ENCODE results near the gene ABCA1. TPM values are rescaled to one million over a fixed set of nuclear protein-coding genes. Genes with fewer than 3 reads are reported as not detected.

The ABCA1 gene
- total and polyA plus RNA-seq, 4 experiments from 2014 or later, result 0.57 to 1.2 (median 0.91) TPM

DNA sequence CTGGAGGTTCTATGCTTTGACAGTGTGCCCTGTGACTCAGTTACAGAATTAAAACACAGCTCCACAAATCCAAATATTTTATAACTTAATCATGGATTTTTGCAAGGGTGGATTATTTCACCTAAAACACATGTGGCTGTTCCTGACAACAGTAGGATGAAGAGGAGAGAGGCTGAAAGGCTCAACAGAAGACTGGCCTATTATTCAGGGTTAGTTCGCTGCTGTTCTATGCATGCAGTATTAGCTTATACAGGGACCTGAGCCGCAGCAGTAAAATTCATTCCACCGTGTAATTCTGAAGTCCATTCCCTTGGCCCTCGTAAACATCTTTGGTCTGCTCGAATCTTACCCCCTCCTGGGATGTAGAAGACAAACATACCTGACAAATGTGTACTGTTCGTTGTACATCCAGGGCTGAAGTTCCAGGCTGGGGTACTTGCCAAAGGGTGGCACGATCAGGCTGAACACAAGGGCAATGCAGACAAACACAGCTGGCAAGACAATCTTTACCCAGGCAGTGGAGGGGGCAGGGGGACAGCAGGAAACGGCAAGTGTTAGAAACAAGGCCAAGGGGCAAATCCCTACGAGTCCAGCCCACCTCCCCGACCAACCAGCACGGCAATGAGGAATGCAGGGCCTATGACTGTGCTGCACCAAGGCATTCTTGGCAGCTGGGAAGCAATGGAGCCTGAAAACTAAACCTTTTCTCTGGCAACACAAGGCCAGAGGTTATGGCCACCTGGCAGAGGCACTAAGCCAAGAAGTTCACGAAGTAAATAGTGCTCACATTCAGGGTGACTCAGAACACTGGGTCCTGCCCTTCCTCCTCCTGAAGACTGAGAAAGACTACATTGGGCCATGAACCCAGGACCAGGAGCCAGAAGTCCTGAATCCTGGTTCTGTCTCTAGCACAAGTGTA is 117.3 kb downstream of the ABCA1 start:
- ChIA-PET POLR2A (ENCODE audit: partially characterized antibody) (no interaction called here), CTCF (ENCODE audit: partially characterized antibody) (no interaction called here)
- no peaks in the 10 kb centered on the region for H3K27me3 ChIP-seq (ENCODE audit: insufficient read depth, low read length)
- Mint-ChIP-seq H3K9me3 (no peaks in the 10 kb centered on the region), H3K36me3 (peaks cover 6 to 10% of the 10 kb centered on the region in 2 donors), H3K27ac (no peak overlapping the region), H3K27me3 (no peaks in the 10 kb centered on the region), H3K4me3 (no peak overlapping the region), H3K4me1 (no peaks in the 10 kb centered on the region)
- intact Hi-C loops (cut with micrococcal nuclease), result no loop called here
- H3K4me3 ChIP-seq (ENCODE audit: low read length in 2 of 2), result no peak overlapping the region
- DNase-seq, result no peak
- no peaks in the 10 kb centered on the region for H3K9me3 ChIP-seq (ENCODE audit: control insufficient read depth in 1 of 2, low read length in 2 of 2)
- no peaks in the 10 kb centered on the region for H3K4me1 ChIP-seq (ENCODE audit: insufficient read depth, low read length)
- no peaks in the 10 kb centered on the region for H3K36me3 ChIP-seq (ENCODE audit: insufficient read depth, low read length)
- no peak overlapping the region for H3K27ac ChIP-seq (ENCODE audit: low read depth, low read length)

DNA sequence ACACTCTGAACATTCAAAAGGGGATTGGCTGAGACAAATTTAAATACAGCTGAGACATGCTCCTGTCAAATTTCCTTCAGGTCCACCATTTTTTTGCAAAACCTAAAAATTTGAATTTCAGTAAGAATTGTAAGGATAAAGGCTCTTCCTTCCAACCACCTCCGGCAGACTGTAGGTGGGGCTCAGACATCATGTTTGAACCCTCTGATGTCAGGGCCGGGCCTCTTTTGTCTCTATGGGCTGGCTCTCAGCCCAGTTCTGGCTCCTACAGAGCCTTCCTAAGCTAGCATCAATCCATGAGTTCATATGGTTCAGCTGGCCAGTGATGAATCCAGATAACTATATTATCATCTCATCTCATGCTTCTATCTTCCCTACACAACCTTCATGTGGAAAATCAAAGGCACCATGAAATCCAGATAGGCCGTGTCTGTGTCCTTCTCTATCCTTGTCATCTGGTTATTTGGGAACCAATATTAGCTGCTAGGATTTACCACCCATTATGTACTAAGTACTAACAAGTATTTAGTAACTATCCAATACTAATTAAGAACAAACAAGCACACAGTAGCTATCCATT is 119.8 kb downstream of the ABCA1 start:
- H3K9me3 Mint-ChIP-seq, result no peaks in the 10 kb centered on the region
- peaks cover 0 to 2% of the 10 kb centered on the region in 2 donors for H3K36me3 Mint-ChIP-seq
- intact Hi-C loops (cut with micrococcal nuclease), result loop anchor here (1.0 kb wide), 2 partner anchors 349 to 607 kb away; no protein-coding TSS in a partner anchor
- Histone ChIP-seq H3K27me3 (ENCODE audit: insufficient read depth, low read length) (no peaks in the 10 kb centered on the region), H3K4me3 (ENCODE audit: low read length in 2 of 2) (no peak overlapping the region), H3K36me3 (ENCODE audit: insufficient read depth, low read length) (no peaks in the 10 kb centered on the region), H3K4me1 (ENCODE audit: insufficient read depth, low read length) (no peaks in the 10 kb centered on the region), H3K9me3 (ENCODE audit: control insufficient read depth in 1 of 2, low read length in 2 of 2) (no peaks in the 10 kb centered on the region), H3K27ac (ENCODE audit: low read depth, low read length) (no peak overlapping the region)
- DNase-seq, result no peak
- CTCF ChIA-PET (ENCODE audit: partially characterized antibody), result no interaction called here
- no peak overlapping the region for H3K27ac Mint-ChIP-seq
- POLR2A ChIA-PET (ENCODE audit: partially characterized antibody), result no interaction called here
- no peaks in the 10 kb centered on the region for H3K27me3 Mint-ChIP-seq
- no peaks in the 10 kb centered on the region for H3K4me1 Mint-ChIP-seq
- no peak overlapping the region for H3K4me3 Mint-ChIP-seq

DNA sequence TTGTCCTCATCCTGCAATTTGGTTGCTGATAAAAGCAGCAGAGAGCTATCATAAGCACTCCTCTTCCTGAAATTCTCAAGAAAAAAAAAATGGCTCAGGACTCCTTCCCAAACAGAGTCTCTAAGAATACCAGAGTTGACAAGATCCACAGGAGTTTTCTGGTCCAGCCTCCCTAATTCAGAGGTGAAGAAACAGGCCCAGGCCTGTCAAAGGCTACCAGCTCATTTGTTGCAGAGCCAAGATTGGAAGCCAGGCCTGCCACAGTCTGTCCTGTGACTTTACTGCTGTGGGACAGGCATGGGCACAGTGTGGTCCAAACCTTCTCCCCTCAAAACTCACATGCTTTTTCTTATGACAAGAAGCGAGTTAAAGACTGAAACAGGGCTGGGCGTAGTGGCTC is 122.5 kb downstream of the ABCA1 start:
- ChIA-PET CTCF (ENCODE audit: partially characterized antibody) (no interaction called here), POLR2A (ENCODE audit: partially characterized antibody) (no interaction called here)
- no peaks in the 10 kb centered on the region for H3K9me3 Mint-ChIP-seq
- no peaks in the 10 kb centered on the region for H3K27me3 Mint-ChIP-seq
- no peaks in the 10 kb centered on the region for H3K4me1 Mint-ChIP-seq
- Histone ChIP-seq H3K27ac (ENCODE audit: low read depth, low read length) (no peak overlapping the region), H3K4me1 (ENCODE audit: insufficient read depth, low read length) (no peaks in the 10 kb centered on the region), H3K4me3 (ENCODE audit: low read length in 2 of 2) (no peak overlapping the region), H3K27me3 (ENCODE audit: insufficient read depth, low read length) (no peaks in the 10 kb centered on the region), H3K36me3 (ENCODE audit: insufficient read depth, low read length) (no peaks in the 10 kb centered on the region), H3K9me3 (ENCODE audit: control insufficient read depth in 1 of 2, low read length in 2 of 2) (no peaks in the 10 kb centered on the region)
- H3K36me3 Mint-ChIP-seq, result peaks cover 2 to 5% of the 10 kb centered on the region in 2 donors
- H3K4me3 Mint-ChIP-seq, result no peak overlapping the region
- intact Hi-C loops (cut with micrococcal nuclease), result no loop called here
- no peak overlapping the region for H3K27ac Mint-ChIP-seq
- no peak for DNase-seq

DNA sequence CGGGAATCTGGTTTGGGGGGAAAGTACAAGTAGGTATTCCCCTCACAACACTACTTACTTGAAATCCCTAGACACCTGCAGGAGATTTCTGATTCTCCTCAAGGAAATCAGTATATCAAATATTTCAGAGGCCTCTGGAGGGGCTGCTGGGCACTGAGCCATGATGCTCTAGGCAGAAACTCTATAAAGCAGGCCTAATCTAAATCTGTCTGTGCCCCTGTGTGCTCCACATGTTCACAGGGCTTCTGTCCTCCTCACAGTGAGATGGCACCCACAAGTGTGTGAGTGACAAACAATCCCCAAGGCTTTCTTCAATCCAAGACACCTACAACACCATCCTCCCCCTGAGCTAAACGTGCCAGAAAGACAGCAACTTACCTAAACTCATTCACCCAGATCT is 125.0 kb downstream of the ABCA1 start:
- no peak for DNase-seq
- Mint-ChIP-seq H3K27me3 (no peaks in the 10 kb centered on the region), H3K4me1 (no peaks in the 10 kb centered on the region), H3K9me3 (no peaks in the 10 kb centered on the region), H3K27ac (no peak overlapping the region), H3K36me3 (peaks cover 2 to 5% of the 10 kb centered on the region in 2 donors), H3K4me3 (no peak overlapping the region)
- intact Hi-C loops (cut with micrococcal nuclease), result no loop called here
- POLR2A ChIA-PET (ENCODE audit: partially characterized antibody), result no interaction called here
- CTCF ChIA-PET (ENCODE audit: partially characterized antibody), result no interaction called here
- H3K4me3 ChIP-seq (ENCODE audit: low read length in 2 of 2), result no peak overlapping the region
- no peaks in the 10 kb centered on the region for H3K36me3 ChIP-seq (ENCODE audit: insufficient read depth, low read length)
- no peak overlapping the region for H3K27ac ChIP-seq (ENCODE audit: low read depth, low read length)
- H3K4me1 ChIP-seq (ENCODE audit: insufficient read depth, low read length), result no peaks in the 10 kb centered on the region
- no peaks in the 10 kb centered on the region for H3K9me3 ChIP-seq (ENCODE audit: control insufficient read depth in 1 of 2, low read length in 2 of 2)
- no peaks in the 10 kb centered on the region for H3K27me3 ChIP-seq (ENCODE audit: insufficient read depth, low read length)

DNA sequence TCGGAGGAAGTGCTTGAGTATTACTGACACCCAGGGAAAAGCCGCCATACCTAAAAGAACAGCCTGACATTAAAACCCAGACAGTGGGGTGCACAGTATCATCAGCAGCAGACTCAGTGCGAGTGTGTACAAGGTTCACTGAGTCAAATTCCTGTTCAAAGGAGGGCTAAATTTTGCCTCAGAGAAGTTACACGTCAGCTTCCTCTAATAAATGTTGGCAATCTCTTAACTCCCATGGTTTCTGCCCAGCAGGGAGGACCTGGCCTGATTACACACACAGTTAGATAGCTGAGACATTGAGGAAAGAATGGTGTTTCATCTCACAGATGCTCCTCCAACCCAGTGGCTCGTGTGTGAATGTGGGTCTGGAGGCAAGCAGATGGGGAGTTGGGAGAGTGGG is 125.8 kb downstream of the ABCA1 start:
- peak overlapping the region in 1 of 7 donors; percentile 12 for H3K27ac Mint-ChIP-seq
- H3K9me3 ChIP-seq (ENCODE audit: control insufficient read depth in 1 of 2, low read length in 2 of 2), result no peaks in the 10 kb centered on the region
- ChIA-PET CTCF (ENCODE audit: partially characterized antibody) (no interaction called here), POLR2A (ENCODE audit: partially characterized antibody) (no interaction called here)
- no peaks in the 10 kb centered on the region for H3K4me1 ChIP-seq (ENCODE audit: insufficient read depth, low read length)
- H3K4me1 Mint-ChIP-seq, result no peaks in the 10 kb centered on the region
- H3K27ac ChIP-seq (ENCODE audit: low read depth, low read length), result no peak overlapping the region
- intact Hi-C loops (cut with micrococcal nuclease), result no loop called here
- H3K9me3 Mint-ChIP-seq, result no peaks in the 10 kb centered on the region
- H3K36me3 Mint-ChIP-seq, result peaks cover 2 to 5% of the 10 kb centered on the region in 2 donors
- H3K36me3 ChIP-seq (ENCODE audit: insufficient read depth, low read length), result no peaks in the 10 kb centered on the region
- no peak overlapping the region for H3K4me3 ChIP-seq (ENCODE audit: low read length in 2 of 2)
- no peaks in the 10 kb centered on the region for H3K27me3 Mint-ChIP-seq
- DNase-seq, result no peak
- no peak overlapping the region for H3K4me3 Mint-ChIP-seq
- no peaks in the 10 kb centered on the region for H3K27me3 ChIP-seq (ENCODE audit: insufficient read depth, low read length)

DNA sequence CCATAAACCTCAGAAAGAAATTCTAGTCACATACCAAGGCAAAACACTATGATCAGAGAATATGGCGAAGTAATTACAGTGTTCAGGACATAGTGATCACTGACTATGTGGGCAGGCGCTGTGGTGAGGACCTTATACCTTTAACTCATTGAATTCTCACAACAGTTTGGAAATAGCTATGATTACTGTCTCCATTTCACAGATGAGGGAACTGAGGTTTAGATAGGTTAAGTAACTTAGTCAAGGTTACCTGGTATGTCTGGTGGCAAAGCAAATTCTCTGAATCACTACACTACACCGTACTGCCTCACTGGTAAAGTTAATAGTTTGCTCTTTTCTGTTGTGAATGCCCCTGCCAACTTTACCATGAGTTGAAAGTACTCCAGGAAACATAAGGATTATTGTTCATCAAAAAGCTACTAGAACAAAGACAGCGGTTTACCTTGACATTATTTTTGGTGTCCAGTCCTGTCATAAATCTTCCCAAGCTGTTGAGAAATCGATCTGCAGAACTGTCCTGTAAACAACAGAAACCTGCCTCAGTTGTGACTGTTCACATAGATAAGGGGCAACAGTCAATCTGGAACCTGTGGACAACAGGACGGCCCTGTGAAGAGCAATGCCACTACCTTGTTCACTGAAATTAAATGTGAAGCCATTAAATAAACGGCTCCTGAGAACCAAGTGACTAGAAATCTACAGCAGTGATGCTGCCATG is 127.7 kb downstream of the ABCA1 start:
- DNase-seq, result no peak
- ChIA-PET CTCF (ENCODE audit: partially characterized antibody) (no interaction called here), POLR2A (ENCODE audit: partially characterized antibody) (no interaction called here)
- no peaks in the 10 kb centered on the region for H3K27me3 Mint-ChIP-seq
- H3K36me3 Mint-ChIP-seq, result peaks cover 0 to 9% of the 10 kb centered on the region in 2 donors
- Histone ChIP-seq H3K27me3 (ENCODE audit: insufficient read depth, low read length) (no peaks in the 10 kb centered on the region), H3K9me3 (ENCODE audit: control insufficient read depth in 1 of 2, low read length in 2 of 2) (no peaks in the 10 kb centered on the region), H3K4me3 (ENCODE audit: low read length in 2 of 2) (no peak overlapping the region), H3K27ac (ENCODE audit: low read depth, low read length) (no peak overlapping the region), H3K4me1 (ENCODE audit: insufficient read depth, low read length) (no peaks in the 10 kb centered on the region), H3K36me3 (ENCODE audit: insufficient read depth, low read length) (no peaks in the 10 kb centered on the region)
- H3K4me1 Mint-ChIP-seq, result no peaks in the 10 kb centered on the region
- H3K27ac Mint-ChIP-seq, result no peak overlapping the region
- no peaks in the 10 kb centered on the region for H3K9me3 Mint-ChIP-seq
- no peak overlapping the region for H3K4me3 Mint-ChIP-seq
- intact Hi-C loops (cut with micrococcal nuclease), result no loop called here

DNA sequence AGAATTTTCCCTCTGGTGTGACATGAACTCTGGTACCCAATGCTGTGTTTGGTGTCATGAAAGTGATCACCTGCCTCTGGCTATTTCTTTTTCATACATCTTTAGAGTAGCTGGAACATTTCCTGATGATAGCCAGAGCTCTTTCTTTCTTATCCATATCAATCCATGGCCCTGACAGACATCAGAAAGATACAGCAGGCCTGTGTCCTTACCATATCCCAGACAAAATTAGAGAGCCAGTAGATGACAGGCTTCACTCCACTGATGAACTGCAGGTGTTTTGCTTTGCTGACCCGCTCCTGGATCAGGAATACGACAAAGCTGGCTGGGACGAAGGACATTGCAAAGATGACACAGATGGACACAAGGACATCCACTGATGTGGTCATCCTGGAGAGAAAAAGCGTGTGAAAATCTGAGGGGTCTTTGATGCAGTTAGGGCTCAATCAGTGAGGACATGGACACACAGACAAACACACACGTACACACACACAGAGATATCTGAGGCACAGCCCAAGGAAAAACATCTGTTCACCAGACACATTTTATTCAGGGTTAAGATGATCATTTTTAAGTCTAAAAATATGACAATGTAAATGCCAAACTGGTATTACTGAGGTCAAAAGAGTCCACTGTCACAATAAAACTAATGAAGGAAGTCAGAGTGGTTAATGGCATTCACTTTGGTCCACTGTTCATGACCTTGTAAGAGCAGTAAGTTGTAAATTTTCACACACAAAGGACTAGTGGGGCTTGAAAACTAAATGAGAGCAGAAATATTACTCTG is 129.6 kb downstream of the ABCA1 start:
- no peaks in the 10 kb centered on the region for H3K9me3 Mint-ChIP-seq
- intact Hi-C loops (cut with micrococcal nuclease), result no loop called here
- Histone ChIP-seq H3K36me3 (ENCODE audit: insufficient read depth, low read length) (no peaks in the 10 kb centered on the region), H3K4me1 (ENCODE audit: insufficient read depth, low read length) (no peaks in the 10 kb centered on the region), H3K4me3 (ENCODE audit: low read length in 2 of 2) (no peak overlapping the region), H3K9me3 (ENCODE audit: control insufficient read depth in 1 of 2, low read length in 2 of 2) (no peaks in the 10 kb centered on the region), H3K27me3 (ENCODE audit: insufficient read depth, low read length) (no peaks in the 10 kb centered on the region), H3K27ac (ENCODE audit: low read depth, low read length) (no peak overlapping the region)
- H3K4me3 Mint-ChIP-seq, result no peak overlapping the region
- no peaks in the 10 kb centered on the region for H3K27me3 Mint-ChIP-seq
- peaks cover 1 to 15% of the 10 kb centered on the region in 2 donors for H3K36me3 Mint-ChIP-seq
- ChIA-PET POLR2A (ENCODE audit: partially characterized antibody) (no interaction called here), CTCF (ENCODE audit: partially characterized antibody) (no interaction called here)
- no peak for DNase-seq
- H3K4me1 Mint-ChIP-seq, result no peaks in the 10 kb centered on the region
- H3K27ac Mint-ChIP-seq, result no peak overlapping the region
